HuH-7 (cell line): ENCODE results near the gene HOXA1.

ENCODE experiments used
- DNase-seq: peaks from one replicate; pipeline ENCODE4 v3.0.0; 2011; ENCODE audit warnings: low spot score

Gene HOXA1

GRCh38 chr7:27116962-27117886, 21.4 kb upstream of the HOXA1 start:
- no peak for DNase-seq

DNA sequence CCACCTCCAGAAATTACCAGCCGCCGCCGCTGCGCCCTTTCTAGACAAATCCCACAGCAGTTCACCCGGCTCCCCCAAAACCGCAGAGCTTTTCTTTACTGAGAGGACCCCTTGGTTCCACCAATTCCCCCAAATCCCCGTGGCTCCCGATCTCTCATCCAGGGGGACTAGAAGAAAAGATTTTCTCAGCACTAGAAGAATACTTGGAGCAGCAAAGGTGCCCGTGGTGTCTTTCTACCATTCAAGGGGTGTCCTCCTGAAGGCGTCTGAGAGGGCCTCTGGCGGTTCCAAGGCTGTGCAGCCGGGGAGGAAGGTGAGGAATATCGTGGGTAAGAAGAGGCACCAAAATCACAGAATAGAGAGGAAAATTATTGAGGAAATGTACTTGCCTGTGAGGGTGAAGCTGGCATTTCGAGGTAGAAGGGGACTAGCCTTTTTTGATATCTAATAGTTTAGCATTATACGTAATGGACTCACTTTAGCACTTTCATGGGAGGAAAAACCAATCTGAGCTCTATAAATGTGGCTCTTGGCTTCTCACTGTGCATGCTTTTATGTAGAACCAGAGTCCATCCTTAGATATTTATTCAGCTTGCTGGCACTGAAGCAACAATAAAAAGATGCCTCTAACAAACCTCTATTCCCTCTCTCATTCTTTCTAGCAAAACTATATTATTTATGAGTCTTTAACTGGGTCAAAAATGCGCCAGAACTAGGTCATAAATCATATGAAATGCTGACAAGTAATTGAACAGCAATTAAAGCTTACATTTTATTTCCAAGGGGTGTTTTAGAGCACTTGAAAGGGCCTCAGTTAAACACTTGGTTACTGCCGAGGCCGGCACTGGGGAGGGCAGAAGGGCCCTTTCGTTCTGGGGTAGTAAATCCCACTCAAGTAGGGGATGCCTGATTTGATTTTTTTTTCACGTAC, 20.5 kb upstream of the HOXA1 start:
- DNase-seq, result no peak

DNA sequence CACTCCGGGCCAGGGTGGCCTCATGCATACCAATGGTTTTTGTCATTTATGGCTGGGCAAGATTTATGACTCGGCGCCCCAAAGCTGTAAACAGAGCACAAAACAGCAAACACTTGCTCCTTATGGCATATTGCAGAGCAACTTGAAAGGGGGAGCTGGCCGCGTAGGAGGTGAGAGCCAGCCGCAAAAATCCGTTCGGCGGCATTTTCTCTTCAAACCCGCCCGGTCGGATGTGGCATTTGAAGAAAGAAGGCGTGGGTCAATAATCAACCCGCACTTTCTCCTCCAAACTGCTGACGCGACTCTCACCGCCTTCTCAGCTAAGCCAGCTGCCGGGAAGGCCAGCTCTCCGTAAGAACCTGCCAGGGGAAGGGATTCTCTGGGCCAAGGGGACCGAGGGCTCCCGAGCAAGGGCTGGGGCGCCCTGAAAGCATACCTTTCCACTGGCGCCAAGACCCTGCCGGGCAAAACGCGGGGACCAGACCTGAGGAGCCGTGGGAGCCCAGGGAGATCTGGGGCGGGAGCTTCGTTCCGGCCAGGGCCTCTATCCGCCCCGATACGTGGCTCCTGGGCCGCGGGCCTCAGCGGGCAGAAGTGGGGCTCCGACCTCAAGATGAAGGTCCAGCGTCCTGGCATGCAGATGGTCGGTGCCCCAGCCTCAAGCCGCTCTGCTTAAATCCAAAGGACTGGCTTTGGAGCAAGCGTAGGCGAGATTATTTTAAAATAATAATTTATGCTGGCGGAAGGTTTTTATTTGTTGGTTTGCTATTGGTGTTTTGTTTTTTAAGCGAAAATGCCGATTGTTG, 19.6 kb upstream of the HOXA1 start:
- peak; percentile 79 for DNase-seq

DNA sequence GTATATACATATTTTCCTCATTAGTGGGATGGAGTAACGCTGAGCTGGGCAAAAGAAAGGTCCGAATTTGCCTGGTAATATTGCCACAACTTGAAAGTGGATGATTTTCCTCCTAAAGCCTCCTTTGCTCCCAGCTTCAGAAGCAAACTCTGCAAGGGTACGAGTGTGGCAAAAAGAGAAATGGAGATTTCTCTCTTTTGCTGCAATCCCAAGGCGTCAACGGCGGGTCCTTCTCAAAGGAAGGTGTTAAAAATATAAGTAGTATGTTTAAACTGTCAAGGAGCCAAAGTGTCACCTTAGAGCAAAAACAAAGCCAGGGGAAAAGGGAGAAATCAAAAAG, 19.1 kb upstream of the HOXA1 start:
- no peak for DNase-seq

GRCh38 chr7:27113991-27114769, 18.4 kb upstream of the HOXA1 start:
- DNase-seq, result peak; percentile 71

GRCh38 chr7:27112955-27113949, 17.5 kb upstream of the HOXA1 start:
- peak; percentile 81 for DNase-seq

GRCh38 chr7:27112361-27112760, 16.6 kb upstream of the HOXA1 start:
- DNase-seq, result no peak

GRCh38 chr7:27111751-27112277, 16.0 kb upstream of the HOXA1 start:
- DNase-seq, result no peak

DNA sequence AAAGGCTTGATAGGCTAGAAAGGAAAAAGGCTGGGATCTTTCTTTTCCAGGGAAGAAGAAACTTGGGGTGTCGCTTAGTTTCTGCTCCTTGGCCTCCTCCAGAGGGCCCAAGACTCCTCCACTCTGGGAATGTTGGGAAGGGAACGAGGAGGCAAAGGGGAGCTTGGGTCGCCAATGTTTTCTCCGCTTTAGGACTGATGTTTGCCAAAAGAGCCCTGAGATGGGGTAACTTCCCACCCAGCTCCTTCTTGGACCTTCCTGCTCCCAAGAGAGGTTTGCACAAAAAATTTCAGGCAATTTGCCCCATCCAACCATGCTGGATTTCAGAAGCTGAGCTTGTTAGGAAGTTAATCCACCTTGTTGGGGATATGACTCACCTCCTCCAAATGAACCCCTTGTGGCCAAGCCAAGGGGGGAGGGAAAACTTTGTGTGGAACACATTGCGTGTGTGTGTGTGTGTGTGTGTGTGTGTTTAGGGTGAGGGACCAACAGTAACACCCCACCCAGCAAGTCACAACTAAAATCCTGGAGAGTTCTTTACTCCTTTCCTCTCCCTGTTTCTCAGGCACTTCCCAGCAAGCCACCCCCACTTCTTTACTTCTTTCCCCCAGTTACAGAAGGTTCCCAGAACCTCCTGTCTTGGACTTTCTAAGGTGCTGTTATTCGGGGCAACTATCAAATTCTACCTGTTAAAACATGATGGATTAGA, 15.4 kb upstream of the HOXA1 start:
- DNase-seq, result no peak

- peak; percentile 98 for DNase-seq
Measured at GRCh38 chr7:27110186-27111031, 14.6 kb upstream of the HOXA1 start.

DNA sequence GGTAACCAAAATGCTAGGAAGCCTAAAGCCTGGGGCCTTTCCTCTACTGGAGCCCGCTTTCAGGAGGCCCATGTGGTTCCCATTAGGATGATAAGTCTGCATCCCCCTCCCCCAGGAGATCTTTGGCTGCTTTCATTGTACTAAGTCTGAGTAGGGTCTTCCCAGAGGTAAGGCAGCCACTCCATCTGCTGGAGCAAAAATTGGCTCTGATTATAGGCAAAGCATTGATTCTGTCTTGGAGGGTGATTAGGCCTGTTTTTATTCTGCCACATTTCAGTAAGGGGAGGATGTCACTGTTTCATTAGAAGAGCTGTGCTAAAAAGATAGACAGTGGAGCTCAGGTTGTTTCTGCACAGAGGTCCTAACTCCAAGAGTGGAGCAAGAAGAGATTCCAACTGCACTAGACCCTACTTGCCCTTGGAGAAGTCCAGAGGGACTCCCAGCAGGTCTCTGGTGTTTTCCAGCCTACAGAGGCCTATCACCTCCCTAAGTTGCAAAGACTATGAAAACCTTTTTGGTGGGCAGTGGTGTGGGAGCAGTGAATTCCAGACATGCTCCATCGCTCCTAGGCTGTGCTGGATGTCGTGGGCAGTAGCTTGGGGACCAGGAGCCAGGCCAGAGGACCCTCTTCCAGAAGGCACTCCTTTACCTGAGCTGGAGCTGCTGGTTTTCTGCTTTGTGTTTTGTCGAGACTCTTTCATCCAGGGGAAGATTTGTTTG, 13.8 kb upstream of the HOXA1 start:
- no peak for DNase-seq

DNA sequence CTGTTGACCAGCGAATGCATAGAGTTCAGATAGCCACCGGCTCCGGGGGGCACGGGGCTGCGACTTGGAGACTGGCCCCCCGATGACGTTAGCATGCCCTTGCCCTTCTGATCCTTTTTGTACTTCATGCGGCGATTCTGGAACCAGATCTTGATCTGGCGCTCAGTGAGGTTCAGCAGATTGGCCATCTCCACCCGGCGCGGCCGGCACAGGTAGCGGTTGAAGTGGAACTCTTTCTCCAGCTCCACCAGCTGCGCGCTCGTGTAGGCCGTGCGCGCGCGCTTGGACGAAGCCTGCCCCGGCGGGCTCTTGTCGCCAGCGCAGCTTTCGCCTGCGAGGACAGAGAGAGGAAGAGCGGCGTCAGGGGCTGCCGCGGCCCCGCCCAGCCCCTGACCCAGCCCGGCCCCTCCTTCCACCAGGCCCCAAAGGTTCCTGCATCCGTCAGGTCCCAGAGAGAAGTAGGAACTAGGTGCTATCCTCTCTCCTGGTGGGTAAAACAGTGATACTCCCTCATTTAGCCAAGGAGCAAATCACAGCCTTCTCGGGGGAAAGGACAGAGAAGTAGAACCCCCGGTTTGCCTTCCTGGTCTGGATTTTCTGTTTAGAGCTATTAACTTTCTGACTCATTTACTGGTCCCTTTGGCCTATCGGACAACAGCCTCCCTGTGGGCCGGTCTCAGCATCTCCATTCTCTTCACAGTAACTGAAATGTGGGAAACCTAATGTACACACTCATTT, 12.8 kb upstream of the HOXA1 start:
- DNase-seq, result no peak

GRCh38 chr7:27107391-27108381, 11.9 kb upstream of the HOXA1 start:
- DNase-seq, result no peak

- DNase-seq, result no peak
Measured at GRCh38 chr7:27106901-27107240, 11.1 kb upstream of the HOXA1 start.

GRCh38 chr7:27106181-27106900, 10.5 kb upstream of the HOXA1 start:
- no peak for DNase-seq
